K562 (cell line): ENCODE data around the gene DDIT3. TPM values are rescaled to one million over a fixed set of nuclear protein-coding genes. Genes with fewer than 3 reads are reported as not detected.

Experiments
- CBFA2T2 ChIP-seq: fragments of 450-650 bp; conservative IDR thresholded peaks from 2 replicates; pipeline ENCODE4 v1.6.1; 2017; ENCODE audit warnings: mild to moderate bottlenecking
- CHD4 ChIP-seq: fragments of 200-600 bp; sonication (generic); IDR thresholded peaks from 3 replicates; pipeline ENCODE4 v1.6.1; 2012; ENCODE audit warnings: low read depth, mild to moderate bottlenecking, mixed read lengths, low read length, inconsistent platforms; ENCODE audit not compliant: insufficient read depth, insufficient replicate concordance, poor library complexity, severe bottlenecking
- MAFG ChIP-seq: fragments of 450-650 bp; conservative IDR thresholded peaks from 2 replicates; pipeline ENCODE4 v1.6.1; 2016; ENCODE audit warnings: missing genetic modification characterization, missing compliant biosample characterization
- MYC ChIP-seq, 2 experiments: fragments of 250-450 bp in 1 of 2; sonication (Bioruptor Pico) in 1 of 2; IDR thresholded peaks; 2 replicates each; pipeline versions ENCODE4 v1.5.1 to v1.6.1; 2012 to 2021; ENCODE audit warnings: low read depth in 2 of 2, borderline replicate concordance in 1 of 2, improper control_type of control experiment in 1 of 2, low read length in 1 of 2, mild to moderate bottlenecking in 1 of 2, moderate library complexity in 1 of 2
- NFE2L1 ChIP-seq: fragments of 450-650 bp; IDR thresholded peaks from 2 replicates; pipeline ENCODE4 v1.6.1; 2016; ENCODE audit warnings: missing genetic modification characterization, low read depth, mild to moderate bottlenecking, missing compliant biosample characterization, moderate library complexity, borderline replicate concordance
- NR4A1 ChIP-seq, 2 experiments: fragments of 250-450 bp in 1 of 2; fragments of 450-650 bp in 1 of 2; sonication (Bioruptor Pico) in 1 of 2; IDR thresholded peaks; 2 replicates each; pipeline versions ENCODE4 v1.4.0 to v1.6.1; 2016 to 2020; ENCODE audit warnings: mild to moderate bottlenecking in 2 of 2, missing compliant biosample characterization in 1 of 2, missing genetic modification characterization in 1 of 2, moderate library complexity in 1 of 2
- NRF1 ChIP-seq, 2 experiments: fragments of 450-650 bp; IDR thresholded peaks in 1 of 2; conservative IDR thresholded peaks in 1 of 2; 2 replicates each; pipeline ENCODE4 v1.6.1; 2014; ENCODE audit warnings: mild to moderate bottlenecking in 2 of 2
- PRPF4 ChIP-seq: fragments of 200-400 bp; formaldehyde crosslinking; IDR thresholded peaks from one replicate; pipeline ENCODE4 v1.6.1; 2017; ENCODE audit warnings: low read length, low read depth, mild to moderate bottlenecking; ENCODE audit not compliant: insufficient read depth, poor library complexity, severe bottlenecking
- SRSF1 ChIP-seq: fragments of 200-400 bp; formaldehyde crosslinking; IDR thresholded peaks from 2 replicates; pipeline ENCODE4 v1.6.1; 2017; ENCODE audit warnings: mild to moderate bottlenecking, low read depth, low read length, moderate library complexity
- SRSF3 ChIP-seq: fragments of 200-400 bp; formaldehyde crosslinking; IDR thresholded peaks from 2 replicates; pipeline ENCODE4 v1.6.1; 2016; ENCODE audit warnings: mild to moderate bottlenecking, low read length, moderate library complexity; ENCODE audit not compliant: insufficient read depth
- TCF3 ChIP-seq: sonication (generic); formaldehyde crosslinking; IDR thresholded peaks from 2 replicates; pipeline ENCODE4 v1.4.0; 2020; ENCODE audit warnings: mild to moderate bottlenecking, missing genetic modification reagents
- ZFX ChIP-seq: sonication (generic); formaldehyde crosslinking; IDR thresholded peaks from 2 replicates; pipeline ENCODE4 v1.8.0; 2022; ENCODE audit warnings: mild to moderate bottlenecking, missing genetic modification reagents, moderate library complexity
- ZNF165 ChIP-seq: fragments of 250-450 bp; sonication (Bioruptor Pico); IDR thresholded peaks from 2 replicates; pipeline ENCODE4 v1.4.0; 2020; ENCODE audit warnings: borderline replicate concordance
- ZNF212 ChIP-seq: fragments of 450-650 bp; formaldehyde crosslinking; IDR thresholded peaks from 2 replicates; pipeline ENCODE4 v1.4.0; 2020; ENCODE audit warnings: mild to moderate bottlenecking
- ZNF668 ChIP-seq: fragments of 250-450 bp; sonication (Bioruptor Pico); IDR thresholded peaks from 2 replicates; pipeline ENCODE4 v1.8.0; 2022; ENCODE audit warnings: mild to moderate bottlenecking, inconsistent platforms
- polyA plus RNA-seq, 8 experiments: library from polyadenylated mRNA; depleted of rRNA in 4 of 8; stranded (reverse) in 5 of 8; unstranded in 3 of 8; fragments of >200 nt; fragmentation: Nextera tagmentation in 2 of 8; fragmentation: Illumina TruSeq in 1 of 8; extraction: Ambion mirVana in 2 of 8; extraction: Trizol in 1 of 8; gene quantifications; 2 replicates each; pipeline versions ENCODE4 v1.2.1 to v1.2.3, GENCODE V29; 2011 to 2014; ENCODE audit warnings: inconsistent platforms in 1 of 8, missing spikeins in 1 of 8
- total RNA-seq, 7 experiments: library from RNA; depleted of rRNA in 6 of 7; stranded (reverse); fragments of >200 nt in 6 of 7; fragmentation: Illumina TruSeq in 2 of 7; extraction: Trizol in 2 of 7; gene quantifications; 2 replicates each; pipeline versions ENCODE4 v1.2.1 to v1.2.3, GENCODE V29; 2011 to 2021; ENCODE audit warnings: low replicate concordance in 1 of 7
- TF ChIP-seq, protein P1 (sequence below): fragments of 250-450 bp; sonication (Bioruptor Pico); IDR thresholded peaks from 2 replicates; pipeline ENCODE4 v1.5.0; 2021; ENCODE audit warnings: mild to moderate bottlenecking, moderate library complexity
- TF ChIP-seq, protein P2 (sequence below): fragments of 450-650 bp; IDR thresholded peaks from 2 replicates; pipeline ENCODE4 v1.6.1; 2018; ENCODE audit warnings: mild to moderate bottlenecking, low read depth; ENCODE audit not compliant: partially characterized antibody
- TF ChIP-seq, protein P3 (sequence below): sonication (generic); formaldehyde crosslinking; IDR thresholded peaks from 2 replicates; pipeline ENCODE4 v1.5.0; 2020; ENCODE audit warnings: missing genetic modification reagents

Gene DDIT3
- total and polyA plus RNA-seq, 9 of the 15 experiments (the other 6 are each of a cell fraction or from before 2014, with no cell fraction given) = 59.1 to 272 (median 89.9) TPM

DNA sequence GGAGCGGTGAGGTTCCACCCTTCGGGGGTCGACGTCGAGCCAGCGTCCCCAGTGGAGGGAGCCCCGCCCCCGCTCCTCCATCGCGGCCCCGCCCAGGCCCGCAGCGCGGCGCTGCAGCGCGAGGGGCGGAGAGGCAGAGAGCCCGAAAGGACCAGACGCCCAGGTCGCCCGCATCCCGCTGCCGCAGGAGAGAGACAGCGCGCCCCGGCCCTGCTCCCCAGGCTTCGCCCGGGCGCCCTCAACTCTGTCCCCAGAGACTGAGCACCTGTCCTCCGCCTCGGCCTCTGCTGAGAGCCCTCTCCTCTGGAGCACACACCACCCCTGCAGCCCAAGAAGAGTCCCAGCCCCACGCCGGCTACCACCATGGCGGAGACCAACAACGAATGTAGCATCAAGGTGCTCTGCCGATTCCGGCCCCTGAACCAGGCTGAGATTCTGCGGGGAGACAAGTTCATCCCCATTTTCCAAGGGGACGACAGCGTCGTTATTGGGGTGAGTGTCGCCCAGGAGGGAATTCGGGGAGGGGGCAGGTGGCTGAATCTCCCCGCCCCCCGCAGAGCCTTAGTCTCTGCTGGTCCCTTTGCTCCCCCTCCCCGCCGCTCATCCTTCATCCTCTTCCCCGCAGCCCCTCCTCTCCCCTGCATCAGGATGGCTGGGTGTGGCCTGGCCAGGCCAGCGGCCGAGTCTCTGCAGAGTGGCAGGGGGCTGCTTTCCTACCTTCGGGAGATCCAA is 29.8 kb upstream of the DDIT3 start, which contains the start of gene KIF5A (continued):
- TF ChIP-seq, protein P1, sequence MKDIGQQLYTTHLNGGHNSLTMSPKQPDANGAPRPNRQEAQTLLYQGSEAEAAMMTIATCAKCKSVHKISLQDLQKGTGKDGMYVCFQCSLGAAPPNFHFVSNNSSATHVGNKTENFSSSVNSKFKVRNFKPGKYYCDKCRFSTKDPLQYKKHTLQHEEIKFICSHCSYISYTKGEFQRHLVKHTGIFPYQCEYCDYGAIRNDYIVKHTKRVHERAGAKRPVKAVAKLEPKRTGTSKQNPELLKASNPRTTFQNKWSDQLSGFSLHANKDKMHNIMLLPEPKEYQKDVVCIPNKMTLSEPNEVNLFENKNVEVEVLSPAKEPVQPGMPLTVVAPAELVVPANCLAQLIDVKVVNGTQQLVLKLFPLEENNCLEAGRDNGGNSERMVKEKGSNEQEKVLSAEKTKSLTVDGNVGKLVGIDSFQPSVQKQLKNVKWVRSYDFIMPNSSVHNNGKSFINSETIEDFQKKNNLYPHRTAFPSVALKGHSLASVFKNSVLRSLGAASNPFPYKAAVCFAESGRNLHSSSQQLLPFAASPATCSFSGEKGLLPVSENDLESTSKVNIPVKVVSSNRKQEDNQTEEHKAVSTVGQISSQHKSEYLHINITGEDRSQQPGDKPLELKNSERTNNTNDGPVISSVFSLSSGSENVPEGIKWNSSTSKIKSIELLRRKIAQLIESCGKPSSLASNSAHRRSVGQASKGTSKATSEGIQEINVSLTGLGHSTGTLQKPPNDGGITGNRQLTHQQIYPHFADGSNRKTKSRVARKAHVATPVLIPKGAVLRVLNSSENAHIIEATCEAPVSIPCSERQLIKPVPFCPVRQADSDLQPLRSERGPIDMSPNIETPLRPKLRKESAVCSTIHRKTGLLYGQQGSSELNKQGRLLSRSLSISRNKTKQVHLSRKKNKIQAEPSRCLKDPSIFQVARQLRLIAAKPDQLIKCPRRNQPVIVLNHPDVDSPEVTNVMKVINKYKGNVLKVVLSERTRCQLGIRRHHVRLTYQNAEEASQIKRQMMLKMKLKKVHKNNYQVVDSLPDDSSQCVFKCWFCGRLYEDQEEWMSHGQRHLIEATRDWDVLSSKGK (CRISPR knock-in tag) = no peak
- no peak for TF ChIP-seq CHD4
- TF ChIP-seq, protein P2, sequence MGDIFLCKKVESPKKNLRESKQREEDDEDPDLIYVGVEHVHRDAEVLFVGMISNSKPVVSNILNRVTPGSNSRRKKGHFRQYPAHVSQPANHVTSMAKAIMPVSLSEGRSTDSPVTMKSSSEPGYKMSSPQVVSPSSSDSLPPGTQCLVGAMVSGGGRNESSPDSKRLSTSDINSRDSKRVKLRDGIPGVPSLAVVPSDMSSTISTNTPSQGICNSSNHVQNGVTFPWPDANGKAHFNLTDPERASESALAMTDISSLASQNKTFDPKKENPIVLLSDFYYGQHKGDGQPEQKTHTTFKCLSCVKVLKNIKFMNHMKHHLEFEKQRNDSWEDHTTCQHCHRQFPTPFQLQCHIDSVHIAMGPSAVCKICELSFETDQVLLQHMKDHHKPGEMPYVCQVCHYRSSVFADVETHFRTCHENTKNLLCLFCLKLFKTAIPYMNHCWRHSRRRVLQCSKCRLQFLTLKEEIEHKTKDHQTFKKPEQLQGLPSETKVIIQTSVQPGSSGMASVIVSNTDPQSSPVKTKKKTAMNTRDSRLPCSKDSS = no peak
- TF ChIP-seq PRPF4 = no peak
- no peak for TF ChIP-seq NR4A1 (CRISPR knock-in tag; IDR thresholded peaks at IDR 0.05)
- TF ChIP-seq NR4A1 (tag; IDR thresholded peaks at IDR 0.05) = no peak
- TF ChIP-seq ZNF212 (CRISPR knock-in tag) = no peak
- TF ChIP-seq NFE2L1 (tag) = no peak
- TF ChIP-seq ZNF668 (CRISPR knock-in tag) = no peak
- TF ChIP-seq MAFG = no peak
- no peak for TF ChIP-seq SRSF3
- TF ChIP-seq ZNF165 (CRISPR knock-in tag) = no peak
- TF ChIP-seq, protein P3, sequence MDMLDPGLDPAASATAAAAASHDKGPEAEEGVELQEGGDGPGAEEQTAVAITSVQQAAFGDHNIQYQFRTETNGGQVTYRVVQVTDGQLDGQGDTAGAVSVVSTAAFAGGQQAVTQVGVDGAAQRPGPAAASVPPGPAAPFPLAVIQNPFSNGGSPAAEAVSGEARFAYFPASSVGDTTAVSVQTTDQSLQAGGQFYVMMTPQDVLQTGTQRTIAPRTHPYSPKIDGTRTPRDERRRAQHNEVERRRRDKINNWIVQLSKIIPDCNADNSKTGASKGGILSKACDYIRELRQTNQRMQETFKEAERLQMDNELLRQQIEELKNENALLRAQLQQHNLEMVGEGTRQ (CRISPR knock-in tag) = no peak
- peak; percentile 18; the same call in 1 of the 2 replicates for TF ChIP-seq MYC (IDR thresholded peaks at IDR 0.05; ENCODE audit: low read depth, low read length)
- no peak for TF ChIP-seq MYC (CRISPR knock-in tag; IDR thresholded peaks at IDR 0.05; ENCODE audit: borderline replicate concordance, low read depth)
- TF ChIP-seq SRSF1 = no peak
- TF ChIP-seq CBFA2T2 = no peak
- TF ChIP-seq NRF1 (conservative IDR thresholded peaks at IDR 0.05 in 1 of 2, IDR thresholded peaks at IDR 0.05 in 1 of 2) = peak; percentile 50 to 51
- TF ChIP-seq ZFX (CRISPR knock-in tag) = peak; percentile 26; the same call in 1 of the 2 replicates
- no peak for TF ChIP-seq TCF3 (CRISPR knock-in tag)
